ENCODE data around the gene NSG2.

DNA sequence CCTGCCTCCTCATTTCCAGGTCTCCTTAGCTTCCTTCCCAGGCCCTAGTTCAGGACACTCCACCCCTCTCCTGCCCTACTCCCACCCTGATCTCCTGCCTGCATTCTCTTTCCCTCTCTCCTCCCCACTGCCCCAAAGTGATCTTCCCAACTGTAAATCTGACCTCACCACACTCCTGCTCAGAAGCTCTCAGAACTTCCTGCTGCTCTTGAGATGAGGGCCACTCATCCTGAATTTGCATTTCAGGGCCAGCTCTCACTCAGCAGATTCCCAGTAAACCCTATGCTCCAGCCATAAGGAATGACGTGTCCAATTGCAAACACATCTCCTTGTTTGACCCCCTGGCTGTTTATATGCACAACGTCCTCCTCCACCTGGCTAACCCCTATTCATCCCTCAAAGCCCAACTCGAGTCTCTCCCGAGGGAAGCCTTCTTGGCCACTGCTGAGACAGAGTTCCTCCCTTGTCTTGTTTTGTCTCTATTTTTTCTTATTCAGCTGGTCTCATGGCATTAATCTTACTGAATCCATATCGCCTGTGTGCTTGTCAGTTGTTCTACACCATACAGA, 95.0 kb downstream of the NSG2 start:
- TF ChIP-seq, protein P1, sequence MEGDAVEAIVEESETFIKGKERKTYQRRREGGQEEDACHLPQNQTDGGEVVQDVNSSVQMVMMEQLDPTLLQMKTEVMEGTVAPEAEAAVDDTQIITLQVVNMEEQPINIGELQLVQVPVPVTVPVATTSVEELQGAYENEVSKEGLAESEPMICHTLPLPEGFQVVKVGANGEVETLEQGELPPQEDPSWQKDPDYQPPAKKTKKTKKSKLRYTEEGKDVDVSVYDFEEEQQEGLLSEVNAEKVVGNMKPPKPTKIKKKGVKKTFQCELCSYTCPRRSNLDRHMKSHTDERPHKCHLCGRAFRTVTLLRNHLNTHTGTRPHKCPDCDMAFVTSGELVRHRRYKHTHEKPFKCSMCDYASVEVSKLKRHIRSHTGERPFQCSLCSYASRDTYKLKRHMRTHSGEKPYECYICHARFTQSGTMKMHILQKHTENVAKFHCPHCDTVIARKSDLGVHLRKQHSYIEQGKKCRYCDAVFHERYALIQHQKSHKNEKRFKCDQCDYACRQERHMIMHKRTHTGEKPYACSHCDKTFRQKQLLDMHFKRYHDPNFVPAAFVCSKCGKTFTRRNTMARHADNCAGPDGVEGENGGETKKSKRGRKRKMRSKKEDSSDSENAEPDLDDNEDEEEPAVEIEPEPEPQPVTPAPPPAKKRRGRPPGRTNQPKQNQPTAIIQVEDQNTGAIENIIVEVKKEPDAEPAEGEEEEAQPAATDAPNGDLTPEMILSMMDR (IDR thresholded peaks at IDR 0.05) = no peak
- TF ChIP-seq POLR2A (IDR thresholded peaks at IDR 0.05) = no peak
